ENCODE data around the gene STX18. TPM values are rescaled to one million over a fixed set of nuclear protein-coding genes. Genes with fewer than 3 reads are reported as not detected.

Gene STX18
- total RNA-seq, 1 experiment from 2014 or later: 18.5 TPM

- H3K4me3 ChIP-seq (replicated peaks in 1 of 2; ENCODE audit: low read depth in 1 of 2, low read length in 2 of 2): no peak overlapping the region
- no peak overlapping the region for H3K9ac ChIP-seq (ENCODE audit: low read length)
- no peaks in the 10 kb centered on the region for H3K9me2 ChIP-seq (ENCODE audit: insufficient read depth)
- no peak overlapping the region for H2AFZ ChIP-seq (ENCODE audit: low read depth, low read length, poor library complexity, severe bottlenecking)
- no peaks in the 10 kb centered on the region for H3K79me2 ChIP-seq (ENCODE audit: insufficient read depth, low read length)
- RAD21 ChIA-PET (ENCODE audit: low non-redundant PET in 1 of 2, low total read pairs in 2 of 2, uncharacterized antibody in 2 of 2, unreplicated experiment in 2 of 2): no interaction called here
- H4K20me1 ChIP-seq (ENCODE audit: insufficient read depth): no peaks in the 10 kb centered on the region
- H3K4me2 ChIP-seq (ENCODE audit: low read length): no peak overlapping the region
- no TSS peak for BruUV-seq (replicated peaks)
- no peak for DNase-seq (ENCODE audit: low read depth, low spot score)
- H3K9me3 ChIP-seq (ENCODE audit: control insufficient read depth in 1 of 2, insufficient read depth in 1 of 2, low read depth in 1 of 2, low read length in 2 of 2): no peaks in the 10 kb centered on the region
- intact Hi-C loops (cut with micrococcal nuclease): no loop called here
- ATAC-seq: no peak
- POLR2A ChIA-PET: no interaction called here
- no peaks in the 10 kb centered on the region for H3K27me3 ChIP-seq (ENCODE audit: insufficient read depth, low read length)
- H3K27ac ChIP-seq (ENCODE audit: low read depth, low read length): no peak overlapping the region
- H3K4me1 ChIP-seq (ENCODE audit: control insufficient read depth in 1 of 2, insufficient read depth in 2 of 2, low read length in 2 of 2): no peaks in the 10 kb centered on the region
- TF ChIP-seq, protein P1, sequence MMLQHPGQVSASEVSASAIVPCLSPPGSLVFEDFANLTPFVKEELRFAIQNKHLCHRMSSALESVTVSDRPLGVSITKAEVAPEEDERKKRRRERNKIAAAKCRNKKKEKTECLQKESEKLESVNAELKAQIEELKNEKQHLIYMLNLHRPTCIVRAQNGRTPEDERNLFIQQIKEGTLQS (IDR thresholded peaks at IDR 0.05): no peak
- TF ChIP-seq FOSL1 (IDR thresholded peaks at IDR 0.05; ENCODE audit: low read depth) (no peak), JUND (IDR thresholded peaks at IDR 0.05) (no peak), EZH2 (IDR thresholded peaks at IDR 0.05) (no peak)
- CTCF ChIA-PET: no interaction called here
- peaks cover 6 to 8% of the 10 kb centered on the region in 2 experiments; a peak in 1 of 4 replicates for H3K36me3 ChIP-seq (ENCODE audit: control insufficient read depth in 1 of 2, insufficient read depth in 2 of 2, low read length in 2 of 2)
These were observed 120.5 kb downstream of the STX18 start for GRCh38 chr4:4421356-4421755.

- H3K9me2 ChIP-seq (ENCODE audit: insufficient read depth): no peaks in the 10 kb centered on the region
- TF ChIP-seq EZH2 (IDR thresholded peaks at IDR 0.05) (no peak), SP1 (IDR thresholded peaks at IDR 0.05; ENCODE audit: low read depth) (no peak), FOSL1 (IDR thresholded peaks at IDR 0.05; ENCODE audit: low read depth) (no peak), RAD21 (IDR thresholded peaks at IDR 0.05; ENCODE audit: low read depth) (no peak), ELF1 (IDR thresholded peaks at IDR 0.05; ENCODE audit: borderline replicate concordance, low read depth) (no peak), YY1 (IDR thresholded peaks at IDR 0.05; ENCODE audit: extremely low read depth, insufficient replicate concordance, low read depth, low read length) (no peak), ZBTB33 (IDR thresholded peaks at IDR 0.05; ENCODE audit: extremely low read depth, insufficient replicate concordance, low read length) (no peak), ZNF274 (IDR thresholded peaks at IDR 0.05; ENCODE audit: low read depth, low read length) (no peak), EGR1 (IDR thresholded peaks at IDR 0.05; ENCODE audit: low read depth) (no peak), POLR2AphosphoS5 (IDR thresholded peaks at IDR 0.05; ENCODE audit: low read depth, low read length) (no peak)
- TF ChIP-seq, protein P2, sequence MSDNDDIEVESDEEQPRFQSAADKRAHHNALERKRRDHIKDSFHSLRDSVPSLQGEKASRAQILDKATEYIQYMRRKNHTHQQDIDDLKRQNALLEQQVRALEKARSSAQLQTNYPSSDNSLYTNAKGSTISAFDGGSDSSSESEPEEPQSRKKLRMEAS (IDR thresholded peaks at IDR 0.05): no peak
These were observed 121.4 kb downstream of the STX18 start for GRCh38 chr4:4420421-4420820.

More at GRCh38 chr4:4420421-4420820, 121.4 kb downstream of the STX18 start:
- Histone ChIP-seq H3K9ac (ENCODE audit: low read length) (no peak overlapping the region), H3K4me1 (ENCODE audit: control insufficient read depth in 1 of 2, insufficient read depth in 2 of 2, low read length in 2 of 2) (no peaks in the 10 kb centered on the region), H4K20me1 (ENCODE audit: insufficient read depth) (no peaks in the 10 kb centered on the region), H3K36me3 (ENCODE audit: control insufficient read depth in 1 of 2, insufficient read depth in 2 of 2, low read length in 2 of 2) (peaks cover 6 to 8% of the 10 kb centered on the region in 2 experiments; a peak in 1 of 4 replicates), H3K27me3 (ENCODE audit: insufficient read depth, low read length) (no peaks in the 10 kb centered on the region), H3K27ac (ENCODE audit: low read depth, low read length) (no peak overlapping the region), H3K4me2 (ENCODE audit: low read length) (no peak overlapping the region), H3K79me2 (ENCODE audit: insufficient read depth, low read length) (no peaks in the 10 kb centered on the region), H3K9me3 (ENCODE audit: control insufficient read depth in 1 of 2, insufficient read depth in 1 of 2, low read depth in 1 of 2, low read length in 2 of 2) (no peaks in the 10 kb centered on the region), H2AFZ (ENCODE audit: low read depth, low read length, poor library complexity, severe bottlenecking) (no peak overlapping the region), H3K4me3 (replicated peaks in 1 of 2; ENCODE audit: low read depth in 1 of 2, low read length in 2 of 2) (no peak overlapping the region)
- no peak for DNase-seq (ENCODE audit: low read depth, low spot score)
- POLR2A ChIA-PET: no interaction called here
- no peak for ATAC-seq
- CTCF ChIA-PET: no interaction called here
- no TSS peak for BruUV-seq (replicated peaks)
- RAD21 ChIA-PET (ENCODE audit: low non-redundant PET in 1 of 2, low total read pairs in 2 of 2, uncharacterized antibody in 2 of 2, unreplicated experiment in 2 of 2): no interaction called here
- intact Hi-C loops (cut with micrococcal nuclease): no loop called here
